ENCODE measurements around the gene MCM3. TPM values are rescaled to one million over a fixed set of nuclear protein-coding genes. Genes with fewer than 3 reads are reported as not detected.

Gene MCM3
- total RNA-seq, 1 donor from 2014 or later: 213 TPM

DNA sequence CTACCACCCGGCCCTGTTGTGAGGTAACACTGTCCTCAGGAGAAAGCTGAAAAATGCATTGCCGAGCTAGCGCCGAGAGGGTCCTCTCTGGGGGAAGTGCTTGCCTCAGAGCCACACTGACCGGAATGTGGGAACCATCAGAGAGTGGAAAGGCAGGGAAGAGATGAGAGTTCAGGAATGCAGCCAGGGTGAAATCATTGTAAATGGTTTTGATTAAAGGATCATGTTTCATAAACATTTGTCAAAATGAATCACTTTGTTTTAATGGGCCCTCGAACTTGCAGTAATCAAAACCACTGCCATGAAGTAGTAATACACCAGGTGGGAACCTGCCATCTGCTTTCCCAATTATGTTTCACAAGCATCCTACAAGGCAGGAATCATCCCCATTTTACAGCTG lies 23.3 kb downstream of the MCM3 start:
- Mint-ChIP-seq H3K4me3 (ENCODE audit: low read depth) (no peak overlapping the region), H3K9me3 (no peaks in the 10 kb centered on the region), H3K27me3 (ENCODE audit: low read depth) (no peaks in the 10 kb centered on the region), H3K4me1 (ENCODE audit: low read depth) (peaks cover 6% of the 10 kb centered on the region), H3K36me3 (ENCODE audit: low read depth) (peaks cover 49% of the 10 kb centered on the region), H3K27ac (no peak overlapping the region)
- intact Hi-C loops (cut with micrococcal nuclease): loop anchor here (10.0 kb wide), 1 partner anchor 406 kb away; no protein-coding TSS in a partner anchor
- DNase-seq (ENCODE audit: low spot score): no peak

DNA sequence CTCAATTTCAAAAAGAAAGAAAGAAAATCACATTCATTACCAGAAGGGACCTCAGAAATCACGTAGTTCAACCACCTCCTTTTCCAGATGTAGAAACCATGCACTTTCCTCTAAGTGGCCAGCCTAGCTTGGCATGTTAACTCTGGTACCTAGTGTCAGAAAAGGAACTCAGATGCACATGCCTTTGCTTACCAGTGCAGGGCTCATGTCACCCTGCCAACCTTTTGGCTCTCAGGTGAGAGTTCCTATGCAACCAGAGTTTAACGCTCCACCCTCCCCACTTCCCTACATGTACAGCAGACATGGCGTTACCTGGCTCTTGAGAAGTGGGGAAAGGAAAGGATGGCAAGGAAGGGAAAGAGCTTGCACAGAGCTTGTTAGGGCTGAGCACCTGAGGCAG lies 23.9 kb downstream of the MCM3 start:
- DNase-seq (ENCODE audit: low spot score): no peak
- Mint-ChIP-seq H3K36me3 (ENCODE audit: low read depth) (peaks cover 45% of the 10 kb centered on the region), H3K27ac (no peak overlapping the region), H3K4me3 (ENCODE audit: low read depth) (no peak overlapping the region), H3K4me1 (ENCODE audit: low read depth) (peaks cover 6% of the 10 kb centered on the region), H3K27me3 (ENCODE audit: low read depth) (no peaks in the 10 kb centered on the region), H3K9me3 (no peaks in the 10 kb centered on the region)
- intact Hi-C loops (cut with micrococcal nuclease): loop anchor here (10.0 kb wide), 1 partner anchor 406 kb away; no protein-coding TSS in a partner anchor

DNA sequence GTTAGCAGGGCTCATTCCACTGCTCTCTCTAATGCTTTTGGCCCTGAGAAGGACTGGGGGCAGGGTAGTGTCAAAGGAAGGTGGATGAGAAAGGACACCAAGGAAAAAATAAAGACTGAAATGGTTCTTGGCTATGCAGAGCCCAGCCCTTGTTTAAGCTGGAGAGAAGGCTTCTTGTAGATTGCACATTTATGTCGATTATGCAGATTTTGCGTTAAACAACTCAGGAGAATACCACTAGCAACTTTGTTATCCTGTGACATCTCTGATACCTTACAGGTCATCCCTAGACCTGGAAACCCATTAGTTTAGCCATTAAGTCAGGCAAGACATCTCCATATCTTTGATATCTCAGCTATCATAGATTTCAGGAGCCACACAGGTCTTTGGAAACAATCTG lies 29.1 kb downstream of the MCM3 start:
- H3K27ac Mint-ChIP-seq: no peak overlapping the region

DNA sequence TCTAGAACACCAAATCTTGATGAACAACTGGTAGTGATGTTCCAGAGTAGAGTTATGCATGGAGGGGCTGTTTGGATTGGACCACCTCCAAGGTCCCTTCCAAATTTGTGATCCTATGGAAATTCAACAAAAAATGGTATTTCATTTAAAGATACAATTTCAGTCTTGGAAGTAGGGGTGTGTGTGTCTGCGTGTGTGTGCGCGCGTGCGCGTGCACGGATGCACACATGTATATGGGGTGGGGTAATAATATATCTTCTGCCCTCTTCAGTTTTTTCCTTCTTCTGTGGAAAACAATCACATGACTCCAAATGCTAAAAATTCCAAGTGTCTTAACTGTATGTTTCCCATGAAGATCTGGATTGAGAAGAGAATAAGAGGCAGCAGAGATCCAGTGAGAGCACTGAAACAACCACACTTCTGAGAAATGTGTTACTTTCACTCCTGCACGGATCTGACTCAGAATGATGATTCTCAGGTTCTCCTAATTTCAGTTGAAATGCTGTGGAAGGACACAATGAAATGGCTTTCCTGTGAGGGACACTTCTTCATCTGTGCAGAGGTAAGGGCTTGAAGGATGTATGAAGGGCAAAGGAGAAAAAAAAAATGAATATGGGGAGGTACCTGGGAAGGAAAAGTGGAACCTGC lies 29.7 kb downstream of the MCM3 start:
- no peaks in the 10 kb centered on the region for H3K36me3 Mint-ChIP-seq (ENCODE audit: low read depth)
- H3K4me3 Mint-ChIP-seq (ENCODE audit: low read depth): no peak overlapping the region
- H3K27me3 Mint-ChIP-seq (ENCODE audit: low read depth): peaks cover 31% of the 10 kb centered on the region
- no peak for DNase-seq (ENCODE audit: low spot score)
- H3K9me3 Mint-ChIP-seq: no peaks in the 10 kb centered on the region
- H3K4me1 Mint-ChIP-seq (ENCODE audit: low read depth): peaks cover 35% of the 10 kb centered on the region
- intact Hi-C loops (cut with micrococcal nuclease): loop anchor here (1.0 to 2.0 kb wide), 2 partner anchors 28 to 92 kb away; no protein-coding TSS in a partner anchor
- no peak overlapping the region for H3K27ac Mint-ChIP-seq

More for the DNA sequence above, 29.1 kb downstream of the MCM3 start:
- H3K9me3 Mint-ChIP-seq: no peaks in the 10 kb centered on the region
- peaks cover 2% of the 10 kb centered on the region for H3K36me3 Mint-ChIP-seq (ENCODE audit: low read depth)
- H3K4me1 Mint-ChIP-seq (ENCODE audit: low read depth): peaks cover 33% of the 10 kb centered on the region
- H3K27me3 Mint-ChIP-seq (ENCODE audit: low read depth): peaks cover 27% of the 10 kb centered on the region
- no peak for DNase-seq (ENCODE audit: low spot score)
- H3K4me3 Mint-ChIP-seq (ENCODE audit: low read depth): no peak overlapping the region
- intact Hi-C loops (cut with micrococcal nuclease): loop anchor here (1.0 to 2.0 kb wide), 2 partner anchors 28 to 93 kb away; no protein-coding TSS in a partner anchor

DNA sequence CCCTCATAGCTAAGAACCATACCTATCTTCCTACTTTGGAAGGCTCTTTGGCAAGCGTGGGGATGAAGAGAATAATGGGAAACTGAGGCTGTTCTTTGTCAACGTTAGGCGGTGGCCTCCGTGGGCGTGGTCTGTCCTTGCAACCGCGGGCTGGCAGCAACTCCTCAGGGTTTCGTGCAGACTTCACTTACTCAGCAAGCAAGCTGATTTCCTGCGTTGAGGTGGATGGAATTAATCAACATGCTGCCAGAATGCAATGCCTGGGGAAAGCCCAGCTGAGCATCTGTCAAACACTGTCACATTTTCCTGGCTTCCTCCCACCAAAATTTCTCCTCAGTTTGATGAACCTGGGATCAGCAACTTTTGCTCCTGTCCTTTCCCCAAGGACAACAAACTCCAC lies 31.0 kb downstream of the MCM3 start:
- no peaks in the 10 kb centered on the region for H3K36me3 Mint-ChIP-seq (ENCODE audit: low read depth)
- intact Hi-C loops (cut with micrococcal nuclease): no loop called here
- no peaks in the 10 kb centered on the region for H3K9me3 Mint-ChIP-seq
- H3K27me3 Mint-ChIP-seq (ENCODE audit: low read depth): peaks cover 40% of the 10 kb centered on the region
- no peak for DNase-seq (ENCODE audit: low spot score)
- H3K27ac Mint-ChIP-seq: no peak overlapping the region
- H3K4me1 Mint-ChIP-seq (ENCODE audit: low read depth): peaks cover 35% of the 10 kb centered on the region
- no peak overlapping the region for H3K4me3 Mint-ChIP-seq (ENCODE audit: low read depth)

DNA sequence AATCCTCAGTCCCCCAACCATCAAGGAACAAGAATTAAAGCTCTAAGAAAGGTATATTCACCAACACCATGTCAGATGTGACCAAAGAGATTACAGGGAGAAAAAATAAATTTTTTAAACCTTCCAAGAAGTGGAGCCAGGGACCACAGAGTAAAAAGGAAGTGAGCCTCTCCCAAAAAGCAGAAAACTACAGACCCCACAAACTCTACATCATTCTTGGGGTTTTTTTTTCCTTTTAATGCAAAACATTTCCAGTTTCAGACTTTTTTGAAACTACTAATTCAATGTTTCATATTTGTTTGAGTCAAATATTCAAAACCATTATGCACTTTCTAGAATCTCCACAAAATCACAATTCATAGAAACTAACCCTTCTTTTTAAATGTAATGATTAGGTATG lies 33.4 kb downstream of the MCM3 start:
- Mint-ChIP-seq H3K4me3 (ENCODE audit: low read depth) (no peak overlapping the region), H3K9me3 (no peaks in the 10 kb centered on the region), H3K36me3 (ENCODE audit: low read depth) (no peaks in the 10 kb centered on the region), H3K27me3 (ENCODE audit: low read depth) (peaks cover 49% of the 10 kb centered on the region), H3K27ac (no peak overlapping the region), H3K4me1 (ENCODE audit: low read depth) (peaks cover 35% of the 10 kb centered on the region)
- intact Hi-C loops (cut with micrococcal nuclease): loop anchor here (1.0 kb wide), 1 partner anchor 143 kb away; no protein-coding TSS in a partner anchor
- no peak for DNase-seq (ENCODE audit: low spot score)

DNA sequence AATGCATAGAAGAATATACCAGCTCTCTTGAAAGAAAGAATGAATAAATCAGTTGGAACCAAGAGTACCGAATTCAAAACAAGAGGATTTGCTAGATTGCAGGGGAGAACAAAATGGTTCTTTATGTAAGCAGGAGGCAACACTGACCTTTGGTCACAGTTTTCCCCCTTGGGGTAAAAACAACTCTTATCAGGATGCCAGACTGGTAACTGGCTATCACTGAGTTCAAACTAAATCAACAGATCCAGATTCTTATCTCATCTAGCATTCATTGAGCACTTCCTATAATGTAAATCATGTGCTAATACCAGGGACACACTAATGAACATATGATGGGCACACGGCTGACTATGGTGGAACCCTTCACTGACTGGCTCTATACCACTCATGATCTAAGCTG lies 35.5 kb downstream of the MCM3 start:
- no peaks in the 10 kb centered on the region for H3K9me3 Mint-ChIP-seq
- no peak overlapping the region for H3K4me3 Mint-ChIP-seq (ENCODE audit: low read depth)
- H3K4me1 Mint-ChIP-seq (ENCODE audit: low read depth): peaks cover 22% of the 10 kb centered on the region
- H3K36me3 Mint-ChIP-seq (ENCODE audit: low read depth): no peaks in the 10 kb centered on the region
- intact Hi-C loops (cut with micrococcal nuclease): no loop called here
- DNase-seq (ENCODE audit: low spot score): no peak
- no peak overlapping the region for H3K27ac Mint-ChIP-seq
- H3K27me3 Mint-ChIP-seq (ENCODE audit: low read depth): peaks cover 56% of the 10 kb centered on the region

DNA sequence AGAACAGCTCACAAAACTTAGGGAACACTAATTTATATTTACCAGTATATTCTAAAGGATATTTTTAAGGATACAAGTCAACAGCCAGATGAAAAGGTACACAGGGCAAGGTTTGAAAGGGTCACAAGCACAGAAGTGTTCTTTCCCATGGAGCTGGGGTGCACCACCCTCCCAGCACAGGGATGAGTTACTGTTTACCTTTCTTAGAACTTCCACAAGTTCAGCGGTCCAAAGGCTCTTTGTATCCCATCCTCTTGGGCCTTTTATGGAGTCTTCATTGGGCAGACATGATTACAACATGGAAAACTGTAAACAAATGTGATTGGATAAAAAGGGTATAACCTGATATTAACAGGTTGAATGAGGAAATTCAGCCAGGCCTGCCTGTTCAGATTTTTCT lies 39.1 kb downstream of the MCM3 start:
- no peak for DNase-seq (ENCODE audit: low spot score)
- intact Hi-C loops (cut with micrococcal nuclease): no loop called here

DNA sequence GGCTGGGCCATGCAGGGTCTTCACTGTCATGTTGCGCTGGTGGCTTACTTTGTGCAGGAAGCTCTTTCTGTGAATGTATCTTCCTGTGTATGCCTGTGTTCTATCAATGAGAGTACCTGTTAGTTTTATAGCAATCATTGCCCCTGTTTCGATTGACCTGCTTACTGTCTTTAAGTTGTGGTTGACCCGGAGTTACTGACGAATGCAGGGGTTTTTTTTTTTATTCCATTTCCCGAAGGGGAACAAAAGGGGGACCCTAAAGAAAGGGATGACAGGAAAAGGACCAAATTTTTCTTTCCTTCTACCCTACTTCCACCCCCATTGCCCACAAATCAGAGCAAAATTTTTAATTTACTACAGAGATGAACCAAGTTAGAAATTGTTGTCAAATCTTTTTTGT lies 40.1 kb downstream of the MCM3 start, which contains the start of gene IL17F:
Gene IL17F, minus strand, starts transcription at position 101 of the 400 bp plus-strand sequence. Its CDS starts 71 bp downstream, at position 30.
- Mint-ChIP-seq H3K27me3 (ENCODE audit: low read depth) (peaks cover 56% of the 10 kb centered on the region), H3K4me3 (ENCODE audit: low read depth) (no peak within 1 kb of the TSS), H3K27ac (no peak within 1 kb of the TSS), H3K36me3 (ENCODE audit: low read depth) (no peaks in the 10 kb centered on the region), H3K4me1 (ENCODE audit: low read depth) (no peaks in the 10 kb centered on the region), H3K9me3 (no peaks in the 10 kb centered on the region)
- no peak for DNase-seq (ENCODE audit: low spot score)
- intact Hi-C loops (cut with micrococcal nuclease): no loop called here

More for the DNA sequence above, 39.1 kb downstream of the MCM3 start:
- Mint-ChIP-seq H3K36me3 (ENCODE audit: low read depth) (no peaks in the 10 kb centered on the region), H3K27ac (no peak overlapping the region), H3K4me3 (ENCODE audit: low read depth) (no peak overlapping the region), H3K27me3 (ENCODE audit: low read depth) (peaks cover 54% of the 10 kb centered on the region), H3K9me3 (no peaks in the 10 kb centered on the region), H3K4me1 (ENCODE audit: low read depth) (peaks cover 2% of the 10 kb centered on the region)

DNA sequence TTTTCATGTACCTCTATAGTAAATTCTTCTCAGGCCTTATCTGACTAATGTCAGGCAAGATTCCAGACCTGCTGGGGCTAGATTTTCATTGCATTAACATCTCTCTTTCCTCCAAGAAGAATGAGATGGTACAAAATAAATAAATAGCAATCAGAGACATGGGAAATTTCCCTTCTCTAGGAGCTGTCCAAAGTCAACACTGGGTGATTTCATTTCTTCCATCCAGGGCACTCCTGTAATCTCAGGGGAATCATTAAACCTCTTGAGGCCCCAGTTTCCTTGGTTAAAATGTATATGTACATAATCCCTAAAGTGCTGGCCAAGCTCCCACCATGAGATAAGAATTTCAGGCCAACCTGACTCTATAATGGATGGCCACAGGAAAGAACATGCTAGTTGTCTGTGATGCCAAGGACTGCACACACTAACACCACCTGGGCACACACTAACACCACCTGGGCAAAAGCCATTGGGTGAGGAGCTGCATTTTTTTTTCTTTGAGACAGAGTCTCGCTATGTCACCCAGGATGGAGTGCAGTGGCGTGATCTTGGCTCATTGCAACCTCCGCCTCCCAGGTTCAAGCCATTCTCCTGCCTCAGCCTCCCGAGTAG lies 41.2 kb downstream of the MCM3 start:
- Mint-ChIP-seq H3K27ac (no peak overlapping the region), H3K36me3 (ENCODE audit: low read depth) (no peaks in the 10 kb centered on the region), H3K9me3 (no peaks in the 10 kb centered on the region), H3K4me3 (ENCODE audit: low read depth) (no peak overlapping the region), H3K27me3 (ENCODE audit: low read depth) (peaks cover 48% of the 10 kb centered on the region), H3K4me1 (ENCODE audit: low read depth) (no peaks in the 10 kb centered on the region)
- no peak for DNase-seq (ENCODE audit: low spot score)
- intact Hi-C loops (cut with micrococcal nuclease): no loop called here

DNA sequence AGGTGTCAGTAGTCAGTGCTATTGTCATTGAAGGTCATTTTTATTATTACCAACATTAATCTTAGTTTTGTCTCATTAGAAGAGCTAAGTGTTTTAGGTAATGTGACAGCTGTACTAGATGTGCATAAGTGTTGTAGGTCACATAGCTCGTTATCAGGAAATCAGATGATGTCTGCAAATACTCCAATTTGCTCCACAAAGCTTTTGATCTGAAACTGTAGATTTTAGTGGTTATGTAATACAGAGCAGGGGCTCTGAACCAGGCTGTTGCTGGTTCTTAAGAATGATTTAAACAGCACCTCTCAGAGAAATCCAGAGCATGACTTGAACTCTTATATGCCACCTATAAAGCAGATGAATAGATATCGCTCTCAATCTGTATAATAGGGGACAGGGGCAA lies 42.7 kb downstream of the MCM3 start:
- Mint-ChIP-seq H3K36me3 (ENCODE audit: low read depth) (no peaks in the 10 kb centered on the region), H3K9me3 (no peaks in the 10 kb centered on the region), H3K4me3 (ENCODE audit: low read depth) (no peak overlapping the region)

DNA sequence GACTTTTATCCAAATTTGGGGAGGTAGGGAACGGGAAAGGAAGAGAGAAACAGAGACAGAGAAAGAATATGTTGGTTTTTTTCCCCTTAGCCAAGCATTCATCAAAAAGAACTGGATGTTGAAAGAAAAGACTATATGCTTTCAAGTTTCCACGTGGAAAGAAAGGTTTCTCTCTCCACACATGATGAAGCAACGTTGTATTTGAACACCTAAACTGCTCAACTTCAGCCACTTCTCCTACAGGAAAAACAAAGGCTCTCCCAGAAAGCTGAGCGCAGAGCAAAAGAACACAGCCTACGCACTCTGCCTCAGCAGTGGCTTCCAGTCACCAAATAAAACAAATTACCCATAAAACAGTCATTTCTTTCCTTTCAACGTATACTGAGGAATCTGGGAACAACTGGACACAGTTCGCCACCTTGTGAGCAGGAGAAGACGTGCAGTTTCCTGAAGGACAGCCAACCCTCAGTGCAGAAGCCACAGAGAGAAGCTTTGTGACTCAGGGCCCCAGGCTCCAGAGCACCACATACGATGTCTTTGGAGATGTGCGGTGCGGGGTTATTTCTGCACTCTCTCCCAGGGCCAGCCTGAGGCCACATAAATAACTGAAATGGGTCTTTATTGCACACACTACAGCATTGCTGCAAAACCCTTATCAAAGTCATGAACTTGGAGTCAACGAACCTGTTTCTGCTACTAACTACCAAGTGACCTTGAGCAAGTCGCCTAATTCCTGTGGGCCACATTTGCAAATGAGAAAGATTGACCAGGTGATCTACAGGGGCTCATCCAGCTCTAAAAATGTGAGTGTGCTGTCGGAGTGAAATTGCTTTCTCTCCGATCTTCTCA lies 50.3 kb downstream of the MCM3 start:
- DNase-seq (ENCODE audit: low spot score): no peak
- intact Hi-C loops (cut with micrococcal nuclease): loop anchor here (1.0 to 10.0 kb wide), 2 partner anchors 71 to 169 kb away; no protein-coding TSS in a partner anchor

More for the DNA sequence above, 42.7 kb downstream of the MCM3 start:
- Mint-ChIP-seq H3K27me3 (ENCODE audit: low read depth) (peaks cover 51% of the 10 kb centered on the region), H3K27ac (no peak overlapping the region), H3K4me1 (ENCODE audit: low read depth) (no peaks in the 10 kb centered on the region)
- intact Hi-C loops (cut with micrococcal nuclease): no loop called here
- DNase-seq (ENCODE audit: low spot score): no peak

More for the DNA sequence above, 50.3 kb downstream of the MCM3 start:
- Mint-ChIP-seq H3K27me3 (ENCODE audit: low read depth) (peaks cover 72% of the 10 kb centered on the region), H3K4me1 (ENCODE audit: low read depth) (peaks cover 18% of the 10 kb centered on the region), H3K4me3 (ENCODE audit: low read depth) (no peak overlapping the region), H3K36me3 (ENCODE audit: low read depth) (no peaks in the 10 kb centered on the region), H3K27ac (no peak overlapping the region), H3K9me3 (no peaks in the 10 kb centered on the region)
